ENCODE results near the gene KDELR3. TPM values are rescaled to one million over a fixed set of nuclear protein-coding genes. Genes with fewer than 3 reads are reported as not detected.
A peak's percentile ranks its signal among the peaks of the same experiment; 100 is the strongest.

Gene KDELR3
- total RNA-seq, 2 donors from 2014 or later, result 0.59 to 0.89 TPM

DNA sequence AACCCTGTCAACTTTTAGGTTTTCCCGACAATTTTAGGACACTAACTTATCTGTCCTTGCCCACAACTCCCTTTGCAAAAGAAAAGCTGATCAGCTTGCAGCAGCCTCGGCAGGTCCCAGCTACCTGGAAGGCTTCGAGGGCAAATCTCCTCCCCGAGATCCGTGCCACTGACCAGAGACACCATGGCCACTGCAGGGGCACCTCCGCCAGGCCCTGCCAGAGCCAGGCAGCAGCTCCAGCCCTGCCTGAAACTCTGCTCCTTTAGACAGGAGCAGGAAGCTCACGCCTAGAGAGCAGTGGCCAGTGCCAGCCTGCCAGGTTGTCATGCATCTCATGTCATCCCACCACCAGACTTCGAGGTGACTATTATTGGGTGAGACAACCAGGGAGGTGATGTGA, 34.0 kb upstream of the KDELR3 start:
- H3K36me3 Mint-ChIP-seq, result no peaks in the 10 kb centered on the region
- no peak for ATAC-seq
- H3K9me3 Mint-ChIP-seq, result no peaks in the 10 kb centered on the region
- no peak overlapping the region for H3K27ac Mint-ChIP-seq
- DNase-seq (ENCODE audit: low spot score in 2 of 2), result no peak

DNA sequence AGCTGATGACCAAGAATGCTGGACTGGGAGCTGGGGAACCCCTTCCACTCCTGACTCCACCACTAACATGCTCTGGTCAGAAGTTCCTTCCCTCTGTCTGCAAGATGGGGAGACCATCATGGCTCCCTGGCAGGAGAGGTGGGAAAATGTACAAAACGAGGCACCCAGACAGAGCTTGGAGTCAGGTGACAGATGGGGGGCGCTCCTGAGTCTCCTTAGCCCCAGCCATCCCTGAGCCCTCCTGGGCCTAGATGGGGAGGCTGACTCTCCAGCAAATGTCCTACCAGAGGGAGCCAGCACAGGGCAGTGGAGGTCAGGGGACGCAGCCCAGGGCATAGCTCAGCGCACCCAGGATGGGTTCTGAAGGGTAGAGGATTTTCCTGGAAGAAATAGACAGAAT, 32.9 kb upstream of the KDELR3 start:
- no peak overlapping the region for H3K27ac Mint-ChIP-seq
- no peaks in the 10 kb centered on the region for H3K36me3 Mint-ChIP-seq
- DNase-seq (ENCODE audit: low spot score in 2 of 2) (no peak), ATAC-seq (no peak)
- no peaks in the 10 kb centered on the region for H3K9me3 Mint-ChIP-seq

DNA sequence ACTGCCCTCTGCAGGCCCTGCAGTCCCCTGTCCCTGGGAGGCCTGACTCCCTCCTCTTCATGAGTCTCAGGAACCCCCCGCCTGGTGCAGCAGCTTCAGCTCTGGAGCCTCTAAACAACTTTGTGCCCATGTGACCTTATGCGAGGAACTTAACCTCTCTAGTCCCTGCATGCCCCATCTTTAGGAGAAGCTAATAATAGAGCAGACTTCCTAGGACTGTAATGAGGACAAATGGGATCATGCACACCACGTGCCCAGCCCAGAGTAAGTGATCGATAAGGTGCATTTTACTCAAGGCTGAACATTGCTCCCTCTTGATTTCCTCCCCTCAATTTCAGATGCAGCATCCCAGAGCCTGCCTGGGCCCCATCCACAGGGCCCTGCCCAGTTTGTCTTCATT, 31.9 kb upstream of the KDELR3 start:
- Mint-ChIP-seq H3K36me3 (no peaks in the 10 kb centered on the region), H3K9me3 (no peaks in the 10 kb centered on the region), H3K27ac (no peak overlapping the region)
- DNase-seq (ENCODE audit: low spot score in 2 of 2) (no peak), ATAC-seq (no peak)

DNA sequence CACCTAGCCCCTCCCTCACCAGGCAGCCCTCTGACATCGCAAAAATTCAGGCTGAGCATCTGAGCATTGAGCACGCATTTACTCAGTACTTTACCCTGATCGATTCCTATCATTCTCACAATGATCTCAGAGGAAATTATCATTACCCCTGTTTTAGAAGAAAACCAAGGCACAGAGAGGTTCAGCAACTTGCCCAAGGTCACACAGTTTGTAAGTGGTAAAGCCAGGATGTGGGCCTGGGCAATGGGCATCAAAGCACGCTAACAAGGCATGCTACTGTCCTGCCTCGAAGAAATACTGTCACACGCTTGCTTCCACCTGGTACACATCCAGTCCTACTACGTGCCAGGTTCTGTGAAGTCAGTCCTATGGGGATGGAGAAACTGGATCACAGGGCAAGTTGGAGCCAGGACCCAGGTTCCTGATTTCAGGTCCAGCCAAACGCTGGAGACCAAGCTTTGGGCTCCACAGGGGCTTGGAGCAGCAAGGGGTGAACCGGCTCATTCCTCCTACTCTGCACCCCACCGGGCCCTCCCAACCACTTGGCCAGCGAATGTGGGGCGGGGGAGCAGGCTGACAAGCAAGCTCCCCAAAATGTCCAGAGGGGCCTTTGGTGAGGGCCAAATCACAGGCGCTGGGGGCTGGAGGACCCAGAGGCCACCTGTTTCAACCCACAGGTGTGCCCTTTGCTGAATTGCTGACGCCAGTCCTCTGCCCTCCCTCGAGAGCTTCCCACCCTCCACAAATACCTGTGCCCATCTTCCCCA, 31.1 kb upstream of the KDELR3 start:
- H3K9me3 Mint-ChIP-seq, result no peaks in the 10 kb centered on the region
- ATAC-seq (no peak), DNase-seq (ENCODE audit: low spot score in 2 of 2) (no peak)
- no peaks in the 10 kb centered on the region for H3K36me3 Mint-ChIP-seq
- no peak overlapping the region for H3K27ac Mint-ChIP-seq

DNA sequence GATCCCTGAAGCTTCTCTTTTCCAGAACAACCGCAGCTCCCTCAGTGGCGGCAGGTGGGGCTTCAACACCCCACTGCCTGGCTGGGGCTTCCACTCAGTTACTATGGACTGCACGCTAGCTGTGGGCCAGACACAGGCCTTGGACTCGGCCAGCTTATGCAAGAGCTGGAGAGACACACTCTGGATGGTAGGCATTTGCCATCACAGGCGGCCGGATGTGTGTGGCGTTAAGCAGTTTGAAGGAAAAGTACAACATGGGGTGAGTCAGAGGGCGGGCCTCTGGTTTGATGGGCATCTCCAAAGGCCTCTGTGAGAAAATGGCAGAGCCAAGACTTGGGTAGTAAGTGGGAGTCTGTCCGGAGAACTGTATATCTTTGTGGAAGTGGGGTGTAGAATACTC, 30.5 kb upstream of the KDELR3 start:
- no peaks in the 10 kb centered on the region for H3K9me3 Mint-ChIP-seq
- no peaks in the 10 kb centered on the region for H3K36me3 Mint-ChIP-seq
- no peak overlapping the region for H3K27ac Mint-ChIP-seq
- ATAC-seq (no peak), DNase-seq (ENCODE audit: low spot score in 2 of 2) (no peak)

DNA sequence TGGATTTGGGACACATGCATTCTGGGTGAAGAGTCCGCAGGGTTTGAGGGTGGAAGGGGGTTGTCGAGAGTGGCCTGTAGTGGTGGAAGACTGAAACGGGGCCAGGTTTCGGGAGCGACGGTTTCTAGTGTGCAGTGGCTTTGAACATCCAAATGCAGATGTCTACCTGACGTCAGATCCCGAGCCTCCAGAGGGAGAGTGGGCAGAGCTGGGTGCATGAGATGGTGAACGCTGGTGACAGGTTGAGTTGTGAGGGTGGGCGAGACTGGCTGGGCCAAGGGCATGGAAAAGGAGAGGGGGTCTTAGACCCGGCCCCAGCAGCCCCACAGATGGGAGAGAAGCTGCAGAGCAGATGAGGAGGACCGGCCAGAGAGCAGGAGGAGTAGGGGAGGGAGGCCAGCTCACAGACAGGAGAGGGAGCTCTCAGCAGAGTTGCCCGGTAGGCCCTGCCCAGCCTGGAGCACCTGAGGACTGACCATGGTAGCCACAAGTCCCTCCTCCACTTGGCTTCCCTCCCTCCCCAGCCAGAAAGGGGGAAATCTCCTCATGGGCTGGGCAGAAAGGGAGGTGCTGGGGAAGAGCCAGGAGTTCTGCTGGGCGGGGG, 27.0 kb upstream of the KDELR3 start:
- H3K36me3 Mint-ChIP-seq, result no peaks in the 10 kb centered on the region
- ATAC-seq (no peak), DNase-seq (ENCODE audit: low spot score in 2 of 2) (no peak)
- H3K9me3 Mint-ChIP-seq, result no peaks in the 10 kb centered on the region
- no peak overlapping the region for H3K27ac Mint-ChIP-seq

DNA sequence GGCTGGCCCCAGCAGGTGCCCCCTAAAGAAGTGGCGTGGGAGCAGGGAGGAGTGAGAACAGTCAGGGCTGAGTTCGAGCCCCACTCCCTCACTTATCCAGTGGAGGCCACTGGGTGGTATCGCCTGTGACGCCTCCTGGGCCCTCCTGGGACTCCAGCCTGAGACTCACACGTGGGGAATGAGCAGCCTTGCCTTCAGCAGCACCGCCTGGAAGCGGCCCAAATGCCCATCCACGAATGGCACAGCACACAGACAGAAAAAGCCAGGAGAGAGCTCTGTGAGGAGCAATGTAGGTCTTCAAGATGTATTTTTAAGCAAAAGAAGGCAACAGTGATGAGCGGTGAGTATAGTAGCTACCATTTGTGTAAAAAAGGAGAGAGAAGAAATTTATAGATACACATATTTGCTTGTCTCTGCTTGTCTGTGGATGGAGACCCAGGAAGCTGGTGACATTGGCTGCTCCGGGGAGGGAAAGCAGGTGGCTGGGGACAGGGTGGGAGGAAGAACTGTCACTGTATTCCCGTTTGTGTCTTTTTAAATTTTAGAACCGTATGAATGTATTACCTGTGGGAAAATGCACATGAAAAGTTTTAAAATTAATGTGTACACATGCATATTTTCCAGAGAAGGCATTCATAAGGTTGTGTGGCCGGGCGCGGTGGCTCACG, 26.1 kb upstream of the KDELR3 start:
- Mint-ChIP-seq H3K27ac (no peak overlapping the region), H3K9me3 (no peaks in the 10 kb centered on the region), H3K36me3 (no peaks in the 10 kb centered on the region)
- ATAC-seq, result no peak
- no peak for DNase-seq (ENCODE audit: low spot score in 2 of 2)

DNA sequence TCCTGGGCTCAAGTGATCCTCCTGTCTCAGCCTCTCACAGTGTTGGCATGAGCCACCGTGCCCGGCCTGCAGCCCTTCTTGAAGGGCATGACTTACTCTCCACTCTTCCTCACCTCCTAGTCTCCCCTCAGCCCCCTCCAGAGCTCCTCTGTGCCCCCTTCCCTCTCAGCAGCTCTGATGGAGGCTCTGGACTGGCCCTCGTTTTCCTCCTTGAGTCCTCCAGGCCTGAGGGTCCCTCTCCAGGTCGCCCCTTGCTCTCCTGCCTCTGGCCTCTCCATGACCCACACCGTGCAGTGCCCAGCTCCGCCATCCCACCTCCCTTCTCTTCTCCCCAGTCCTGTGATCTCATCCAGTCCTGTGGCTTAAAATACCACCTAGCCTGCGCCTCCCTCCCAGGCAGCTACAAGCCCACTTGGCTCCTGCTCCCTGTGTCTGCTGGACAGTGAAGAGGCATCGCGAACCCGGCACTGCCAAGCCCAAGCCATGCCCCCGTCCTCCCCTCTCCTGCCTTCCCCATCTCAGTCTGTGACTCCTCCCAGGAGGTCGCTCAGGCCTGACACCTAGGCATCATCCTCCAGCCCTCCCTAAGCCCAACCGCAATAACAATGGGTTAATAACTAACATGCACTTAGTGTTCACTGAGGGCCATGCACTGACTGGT, 24.8 kb upstream of the KDELR3 start:
- Mint-ChIP-seq H3K36me3 (no peaks in the 10 kb centered on the region), H3K27ac (peak overlapping the region; percentile 9 to 23), H3K9me3 (no peaks in the 10 kb centered on the region)
- no peak for ATAC-seq
- DNase-seq (ENCODE audit: low spot score in 2 of 2), result no peak

DNA sequence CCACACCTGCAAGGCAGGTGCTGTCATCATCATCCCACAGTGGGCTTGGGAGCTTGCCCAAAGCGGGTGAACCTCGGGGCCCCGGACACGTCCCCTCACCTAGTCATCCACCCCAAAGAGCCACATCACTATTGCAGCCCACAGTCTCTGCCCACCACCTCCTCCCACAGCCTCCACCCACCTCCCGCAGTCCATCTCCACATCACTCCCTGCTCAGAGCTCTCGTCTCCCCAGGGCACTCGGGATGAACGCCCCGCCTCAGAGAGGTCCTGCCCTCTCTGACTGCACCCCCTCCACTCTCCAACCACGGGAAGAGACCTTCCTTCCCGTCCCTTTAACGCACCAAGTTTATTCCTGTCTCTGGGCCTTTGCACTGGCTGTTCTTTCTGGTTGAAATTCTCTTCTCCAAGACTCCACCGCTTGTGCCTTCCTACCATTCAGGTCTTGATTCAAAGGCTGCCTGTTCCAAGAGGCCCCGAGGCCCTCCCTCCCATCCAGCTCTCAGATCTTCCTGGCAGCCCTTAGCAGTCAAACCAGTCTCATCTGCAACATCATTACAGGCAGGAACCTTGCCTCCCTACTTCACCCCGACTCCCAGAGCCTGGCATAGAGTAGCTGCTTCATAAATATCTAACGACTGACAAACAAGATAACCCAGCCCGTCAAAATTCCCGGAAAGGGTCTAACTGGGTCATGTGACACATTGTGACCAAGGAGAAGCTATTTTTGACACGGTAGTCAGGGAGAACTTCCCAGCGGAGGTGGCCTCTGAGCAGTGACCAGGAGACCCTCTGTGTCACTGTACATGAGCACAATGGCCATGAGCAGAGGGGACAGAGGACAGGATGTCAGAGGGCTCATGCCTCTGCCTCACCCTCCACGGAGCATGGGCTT, 24.0 kb upstream of the KDELR3 start:
- Mint-ChIP-seq H3K27ac (peak overlapping the region in 1 of 2 donors; percentile 9), H3K9me3 (no peaks in the 10 kb centered on the region), H3K36me3 (no peaks in the 10 kb centered on the region)
- DNase-seq (ENCODE audit: low spot score in 2 of 2), result no peak
- no peak for ATAC-seq

DNA sequence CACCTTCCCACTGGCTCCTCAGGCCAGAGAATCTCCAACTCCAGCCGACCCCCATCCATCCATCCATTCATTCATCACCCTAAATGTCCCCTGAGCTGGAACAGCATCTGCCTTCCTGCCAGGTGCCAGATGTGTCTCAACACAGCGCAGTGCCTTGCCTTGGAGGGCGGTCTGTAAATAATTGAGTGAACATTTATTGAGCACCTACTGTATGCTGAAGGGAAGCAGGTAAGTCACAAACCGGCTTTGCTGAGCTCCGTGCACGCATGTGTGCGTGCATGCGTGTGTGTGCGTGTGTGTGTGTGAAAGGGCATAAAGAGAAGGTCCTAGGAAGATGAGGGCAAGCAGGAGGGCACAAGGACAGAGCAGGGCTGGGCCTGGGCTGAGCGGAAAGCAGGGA, 23.1 kb upstream of the KDELR3 start:
- no peaks in the 10 kb centered on the region for H3K36me3 Mint-ChIP-seq
- no peaks in the 10 kb centered on the region for H3K9me3 Mint-ChIP-seq
- DNase-seq (ENCODE audit: low spot score in 2 of 2) (no peak), ATAC-seq (no peak)
- H3K27ac Mint-ChIP-seq, result peak overlapping the region in 1 of 2 donors; percentile 18

DNA sequence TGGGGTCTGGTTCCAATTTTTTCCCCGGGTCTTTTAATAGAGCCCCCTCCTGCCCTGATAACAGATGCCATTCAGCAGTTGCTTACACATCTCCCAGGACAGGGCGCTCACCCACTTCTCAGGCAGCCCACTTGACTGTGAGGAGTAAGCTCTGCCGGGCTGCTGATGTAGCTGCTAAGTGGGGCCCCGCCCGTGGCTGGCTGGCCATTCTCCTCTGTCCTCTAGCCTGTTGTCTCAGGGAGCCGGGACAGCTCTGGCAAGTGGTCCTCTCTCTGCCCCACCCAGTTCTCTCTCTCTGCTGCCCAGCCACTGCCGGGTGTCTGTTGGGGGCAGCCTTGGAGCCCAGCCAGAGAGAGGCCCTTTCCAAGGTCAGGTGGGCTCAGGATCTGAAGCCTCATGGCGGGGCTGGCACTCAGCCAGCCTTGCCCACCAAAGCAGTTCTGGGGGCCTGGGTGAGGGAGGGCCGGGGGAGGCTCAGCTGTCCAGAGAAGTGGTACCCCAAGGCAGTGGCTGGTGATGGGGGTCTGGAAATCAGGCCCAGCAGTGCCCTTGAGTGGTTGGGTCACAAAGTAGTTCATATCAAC, 21.8 kb upstream of the KDELR3 start:
- no peaks in the 10 kb centered on the region for H3K36me3 Mint-ChIP-seq
- DNase-seq (ENCODE audit: low spot score in 2 of 2) (no peak), ATAC-seq (no peak)
- no peak overlapping the region for H3K27ac Mint-ChIP-seq
- H3K9me3 Mint-ChIP-seq, result no peaks in the 10 kb centered on the region

DNA sequence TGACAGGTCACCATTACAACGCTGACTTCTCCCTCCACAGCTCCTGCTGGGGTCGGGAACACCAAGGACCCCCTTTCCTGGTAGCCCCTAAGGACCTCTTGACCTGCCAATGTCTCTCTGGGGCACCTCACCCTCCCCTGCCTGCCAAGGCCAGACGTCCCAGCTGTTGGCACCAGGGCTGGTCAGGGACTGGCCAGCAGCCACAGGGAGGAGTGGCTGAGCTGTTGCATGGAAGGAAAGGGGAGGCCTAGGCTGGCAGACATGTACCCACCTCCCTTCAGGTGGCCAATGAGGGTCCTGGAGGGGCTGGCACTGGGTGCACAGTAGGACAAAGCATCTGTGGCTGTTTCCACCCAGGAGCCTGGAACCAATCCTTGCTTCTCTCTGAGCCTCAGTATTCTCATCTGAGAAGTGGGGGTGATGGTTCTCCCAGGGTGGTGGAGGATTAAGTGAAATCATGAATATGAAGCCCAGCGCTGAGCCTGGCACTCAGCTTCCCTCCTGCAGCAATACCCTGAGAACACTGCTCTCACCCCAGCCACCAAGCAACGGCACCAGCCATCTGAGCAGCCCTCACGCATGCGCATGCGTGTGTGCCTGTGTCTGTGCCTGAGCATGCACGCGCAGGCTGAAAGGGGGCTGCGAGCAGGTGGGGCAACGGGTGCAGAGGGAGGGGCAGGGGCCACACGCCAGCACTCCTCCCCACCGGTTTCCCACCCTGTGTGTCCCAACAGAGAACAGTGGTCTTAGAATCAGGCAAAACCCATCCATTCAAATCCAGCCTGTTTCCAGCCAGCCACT, 18.8 kb upstream of the KDELR3 start:
- H3K36me3 Mint-ChIP-seq, result no peaks in the 10 kb centered on the region
- no peaks in the 10 kb centered on the region for H3K9me3 Mint-ChIP-seq
- ATAC-seq (no peak), DNase-seq (ENCODE audit: low spot score in 2 of 2) (no peak)
- H3K27ac Mint-ChIP-seq, result no peak overlapping the region

DNA sequence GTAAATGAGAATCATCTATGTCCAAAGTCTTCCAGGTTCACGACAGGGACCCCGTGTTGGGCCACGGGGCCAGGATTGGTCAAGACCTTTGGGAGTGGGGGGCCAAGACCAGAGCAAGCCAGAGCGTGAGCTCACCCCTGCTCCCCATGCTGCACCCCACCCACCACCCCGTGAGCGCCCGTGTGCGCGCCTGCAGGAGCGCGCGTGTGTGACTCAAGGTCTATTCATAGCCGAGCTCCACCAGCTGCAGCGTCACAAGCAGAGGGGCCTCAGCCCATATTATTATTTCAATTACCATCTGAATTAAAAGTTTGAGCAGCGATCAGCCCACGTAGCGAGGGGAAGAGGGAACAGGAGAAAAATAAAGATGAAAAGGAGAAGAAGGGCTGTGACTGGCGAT, 18.1 kb upstream of the KDELR3 start:
- no peaks in the 10 kb centered on the region for H3K9me3 Mint-ChIP-seq
- H3K36me3 Mint-ChIP-seq, result no peaks in the 10 kb centered on the region
- H3K27ac Mint-ChIP-seq, result no peak overlapping the region
- ATAC-seq, result no peak
- no peak for DNase-seq (ENCODE audit: low spot score in 2 of 2)

DNA sequence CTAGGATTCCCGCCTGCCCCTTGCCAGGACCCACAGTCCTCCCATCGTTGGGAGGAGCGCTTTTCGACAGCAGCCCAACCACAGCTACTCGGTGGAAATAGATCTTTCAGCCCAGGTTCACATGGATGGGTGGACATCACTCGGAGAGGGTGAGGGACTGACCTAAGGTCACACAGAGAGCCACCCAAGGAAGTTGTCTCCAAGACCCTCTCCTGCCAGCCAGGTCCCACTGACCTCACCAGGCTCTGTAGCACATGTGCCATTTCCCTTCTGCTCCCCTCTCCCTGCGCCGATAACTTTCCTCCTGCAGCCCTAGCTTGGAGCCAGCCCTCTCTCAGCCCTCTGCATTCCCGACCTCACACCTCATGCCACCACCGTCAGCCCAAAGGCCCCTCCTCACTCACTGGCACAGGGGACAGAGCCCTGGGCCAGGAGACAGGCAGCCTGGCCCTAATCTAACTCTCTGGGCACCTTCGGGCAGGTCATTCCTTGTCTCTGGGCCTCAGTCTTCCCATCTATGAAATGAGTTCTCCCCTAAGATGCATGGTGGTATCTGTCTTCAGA, 17.6 kb upstream of the KDELR3 start:
- no peak overlapping the region for H3K27ac Mint-ChIP-seq
- H3K9me3 Mint-ChIP-seq, result no peaks in the 10 kb centered on the region
- H3K36me3 Mint-ChIP-seq, result no peaks in the 10 kb centered on the region
- DNase-seq (ENCODE audit: low spot score in 2 of 2), result no peak
- ATAC-seq, result no peak

DNA sequence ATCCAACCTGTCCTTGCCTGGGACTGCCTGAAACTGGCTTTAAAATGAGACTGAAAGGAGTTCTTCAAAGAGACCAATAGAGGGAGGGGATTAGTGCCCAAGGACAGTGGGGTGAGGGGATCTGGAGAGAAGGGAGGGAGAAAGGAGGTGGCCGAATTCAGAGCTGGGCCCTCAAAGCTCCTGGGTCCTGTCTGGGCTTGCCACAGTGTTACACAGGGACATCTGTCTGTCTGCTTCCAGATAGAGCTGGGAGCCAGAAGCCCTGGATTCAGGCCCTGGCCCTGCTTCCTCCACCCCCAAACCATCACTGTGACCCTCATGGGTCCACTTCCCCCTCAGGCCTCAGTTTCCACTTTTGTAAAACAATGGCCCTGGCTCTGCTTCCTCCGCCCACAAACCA, 16.5 kb upstream of the KDELR3 start:
- Mint-ChIP-seq H3K27ac (no peak overlapping the region), H3K9me3 (no peaks in the 10 kb centered on the region), H3K36me3 (no peaks in the 10 kb centered on the region)
- DNase-seq (ENCODE audit: low spot score in 2 of 2) (no peak), ATAC-seq (no peak)

Measured in activated naive CD4-positive, alpha-beta T cell treated with anti-CD3 and anti-CD28 coated beads, Interleukin-2, amount 50 U/mL, for 72 hours (primary cell).